ENCODE data around the gene FCRL5.

GRCh38 chr1:157519451-157519850, 32.9 kb downstream of the FCRL5 start:
- TF ChIP-seq CTCF (IDR thresholded peaks at IDR 0.05) (no peak), POLR2A (IDR thresholded peaks at IDR 0.05) (no peak)
